ENCODE results near the gene CERS6.

DNA sequence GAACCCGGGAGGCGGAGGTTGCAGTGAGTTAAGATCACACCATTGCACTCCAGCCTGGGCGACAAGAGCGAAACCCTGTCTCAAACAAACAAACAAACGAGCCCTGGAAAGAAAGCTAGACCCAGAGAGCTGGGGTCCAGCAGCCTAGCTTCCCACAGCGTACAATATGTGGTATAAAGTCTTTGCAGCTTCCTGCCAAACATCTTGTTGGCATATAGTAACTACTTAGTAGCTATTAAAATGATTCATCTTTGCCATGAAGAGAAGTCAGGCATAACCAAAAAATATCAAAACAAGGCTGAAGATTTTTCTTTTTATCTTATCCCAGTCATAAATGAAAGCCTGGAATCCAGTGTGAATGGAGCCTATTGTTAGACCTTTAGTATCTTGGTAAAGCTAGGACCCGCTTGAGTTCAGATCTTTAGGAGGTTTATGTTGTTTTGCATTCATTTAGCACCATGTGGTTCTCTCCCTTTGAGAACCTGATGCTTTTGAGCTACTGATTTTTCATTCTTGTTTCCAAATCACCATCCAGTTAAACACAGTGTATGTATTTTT, 206.7 kb downstream of the CERS6 start:
- TF ChIP-seq, protein P1, sequence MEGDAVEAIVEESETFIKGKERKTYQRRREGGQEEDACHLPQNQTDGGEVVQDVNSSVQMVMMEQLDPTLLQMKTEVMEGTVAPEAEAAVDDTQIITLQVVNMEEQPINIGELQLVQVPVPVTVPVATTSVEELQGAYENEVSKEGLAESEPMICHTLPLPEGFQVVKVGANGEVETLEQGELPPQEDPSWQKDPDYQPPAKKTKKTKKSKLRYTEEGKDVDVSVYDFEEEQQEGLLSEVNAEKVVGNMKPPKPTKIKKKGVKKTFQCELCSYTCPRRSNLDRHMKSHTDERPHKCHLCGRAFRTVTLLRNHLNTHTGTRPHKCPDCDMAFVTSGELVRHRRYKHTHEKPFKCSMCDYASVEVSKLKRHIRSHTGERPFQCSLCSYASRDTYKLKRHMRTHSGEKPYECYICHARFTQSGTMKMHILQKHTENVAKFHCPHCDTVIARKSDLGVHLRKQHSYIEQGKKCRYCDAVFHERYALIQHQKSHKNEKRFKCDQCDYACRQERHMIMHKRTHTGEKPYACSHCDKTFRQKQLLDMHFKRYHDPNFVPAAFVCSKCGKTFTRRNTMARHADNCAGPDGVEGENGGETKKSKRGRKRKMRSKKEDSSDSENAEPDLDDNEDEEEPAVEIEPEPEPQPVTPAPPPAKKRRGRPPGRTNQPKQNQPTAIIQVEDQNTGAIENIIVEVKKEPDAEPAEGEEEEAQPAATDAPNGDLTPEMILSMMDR (conservative IDR thresholded peaks at IDR 0.05): no peak
- TF ChIP-seq ZFX (IDR thresholded peaks at IDR 0.05): no peak
